Stimulated activated CD4-positive, alpha-beta T cell treated with anti-CD3 and anti-CD28 coated beads, TNF-alpha, amount 100 ng/mL, for 4 hours (primary cell): ENCODE data around the gene UPK3A.
A peak's percentile ranks its signal among the peaks of the same experiment; 100 is the strongest.
"Not testable (repeated sequence)": the region's sequence is repeated elsewhere in the genome, so short reads cannot be mapped to it uniquely, and the experiment has no call there.

Source experiments
- DNase-seq, 3 experiments: peaks; one replicate each; pipeline ENCODE4 v3.0.0-alpha.2; 2020; ENCODE audit warnings: low read depth in 3 of 3

Gene UPK3A

DNA sequence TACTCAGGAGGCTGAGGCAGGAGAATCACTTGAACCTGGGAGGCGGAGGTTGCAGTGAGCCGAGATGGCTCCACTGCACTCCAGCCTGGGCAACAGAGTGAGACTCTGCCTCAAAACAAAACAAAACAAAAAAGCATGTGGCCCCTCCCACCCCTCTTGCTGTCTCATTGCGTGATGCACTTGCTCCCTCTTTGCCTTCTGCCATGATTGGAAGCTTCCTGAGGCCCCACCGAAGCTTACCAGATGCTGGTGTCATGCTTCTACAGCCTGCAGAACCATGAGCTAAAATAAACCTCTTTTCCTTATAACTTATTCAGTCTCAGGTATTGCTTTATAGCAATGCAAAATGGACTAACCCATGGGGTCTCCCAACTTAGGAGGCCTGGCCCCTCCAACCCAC, 26.8 kb upstream of the UPK3A start:
- not testable (repeated sequence) for DNase-seq

DNA sequence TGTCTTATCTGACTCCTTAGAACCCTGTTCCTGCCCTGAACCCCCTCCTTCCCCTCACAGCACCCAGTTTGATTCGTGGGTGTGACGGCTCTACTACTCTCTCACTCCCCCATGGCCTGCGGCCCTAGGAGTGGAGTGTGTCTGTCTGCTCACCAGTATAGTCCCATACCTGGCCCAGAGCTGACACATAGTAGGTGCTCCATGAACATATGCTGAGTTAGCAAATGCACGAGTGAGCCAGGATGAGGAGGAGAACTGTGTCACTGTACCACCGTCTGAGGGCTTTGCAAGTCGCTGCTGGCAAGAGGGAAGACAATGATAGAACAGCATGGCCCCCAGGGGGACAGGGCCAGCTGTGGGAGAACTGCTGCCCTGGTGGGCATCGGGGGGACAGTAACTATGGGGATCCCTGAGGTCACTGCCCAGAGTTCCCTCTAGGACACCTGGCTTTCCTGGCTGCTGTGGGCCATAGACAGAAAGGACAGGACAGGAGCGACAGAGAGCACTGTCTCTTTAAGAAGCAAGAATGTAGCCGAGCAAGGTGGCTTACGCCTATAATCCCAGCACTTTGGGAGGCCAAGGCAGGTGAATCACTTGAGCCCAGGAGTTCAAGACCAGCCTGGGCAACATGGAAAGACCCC, 24.9 kb upstream of the UPK3A start:
- no peak for DNase-seq

DNA sequence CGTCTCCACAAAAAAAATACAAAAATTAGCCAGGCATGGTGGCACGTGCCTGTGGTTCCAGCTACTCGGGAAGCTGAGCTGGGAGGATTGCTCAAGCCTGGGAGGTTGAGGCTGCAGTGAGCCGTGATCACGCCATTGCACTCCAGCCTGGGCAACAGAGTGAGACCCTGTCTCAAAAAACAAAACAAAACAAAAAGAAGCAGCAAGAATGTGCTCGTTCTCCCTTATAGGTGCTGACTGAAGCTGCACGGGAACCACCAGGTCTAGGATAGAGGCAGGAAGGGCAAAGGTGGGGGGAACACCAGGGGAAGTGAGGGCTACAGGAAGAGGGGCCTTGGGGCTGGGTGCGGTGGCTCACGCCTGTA, 24.4 kb upstream of the UPK3A start:
- DNase-seq, result not testable (repeated sequence)

DNA sequence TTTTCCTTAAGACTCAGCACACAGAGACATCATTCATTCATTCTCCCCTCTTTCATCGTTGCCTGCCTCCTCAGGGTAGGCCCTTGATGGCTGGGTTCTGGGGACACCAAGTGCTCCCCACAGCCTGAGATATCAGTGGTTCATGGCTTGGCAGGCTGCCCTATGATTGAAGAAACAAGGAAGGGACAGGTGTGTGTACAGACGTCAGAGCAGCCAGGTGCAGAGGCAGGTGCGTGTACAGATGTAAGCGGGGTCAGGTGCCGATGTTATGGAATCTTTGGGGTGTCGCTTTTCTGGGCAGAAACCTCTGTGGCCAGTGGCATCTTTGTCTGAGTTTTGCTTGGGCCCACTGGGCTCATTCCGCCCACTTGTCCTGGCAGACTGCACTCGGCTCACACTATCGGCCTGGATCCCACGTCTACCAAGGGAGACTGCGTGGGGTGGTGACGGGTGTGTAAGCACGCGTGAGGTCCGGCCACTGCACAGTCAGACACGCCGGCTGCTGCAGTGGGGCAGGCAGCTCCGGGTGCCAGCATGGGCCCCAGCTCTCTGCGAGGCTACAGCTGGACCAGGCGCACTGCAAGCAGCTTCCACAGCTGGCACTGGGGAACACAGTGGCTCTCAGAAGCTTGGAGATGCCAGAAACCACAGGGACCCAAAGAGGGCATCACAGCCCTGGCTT, 23.2 kb upstream of the UPK3A start:
- no peak for DNase-seq

DNA sequence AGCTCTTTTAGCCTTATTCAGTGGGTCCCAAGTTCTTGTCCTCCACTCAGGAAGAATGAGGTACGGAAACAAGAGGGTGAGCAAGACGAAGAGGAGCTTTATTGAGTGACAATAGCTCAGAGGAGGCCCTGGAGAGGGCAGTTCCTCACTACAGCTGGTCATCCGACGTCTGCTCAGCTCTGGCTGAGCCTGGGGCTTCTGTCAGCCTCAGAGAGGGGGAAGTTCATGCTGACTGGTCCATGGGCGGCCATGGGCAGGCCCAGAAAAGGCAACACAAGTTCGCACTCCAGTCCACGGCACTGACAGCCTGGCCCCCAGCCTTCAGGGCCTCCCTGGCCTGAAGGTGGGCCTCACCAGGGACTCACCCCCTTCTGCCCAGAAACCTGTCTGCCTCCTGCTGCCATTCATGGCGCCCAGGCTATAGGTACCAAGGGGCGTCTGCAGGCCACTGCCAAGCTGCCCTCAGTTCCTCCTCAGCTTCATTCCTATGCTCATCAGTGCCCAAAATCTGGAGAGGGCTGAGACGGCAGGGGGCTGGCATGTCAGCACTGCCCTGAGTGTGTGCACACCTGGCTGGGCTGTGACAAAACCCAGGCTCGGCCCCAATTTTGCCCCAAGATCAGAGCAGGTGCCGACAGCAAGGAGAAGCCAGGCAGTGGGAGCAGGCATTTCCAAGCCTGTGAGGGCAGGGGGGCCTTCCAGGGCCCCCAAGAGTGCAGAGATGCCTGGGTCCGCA, 22.4 kb upstream of the UPK3A start:
- DNase-seq, result no peak

DNA sequence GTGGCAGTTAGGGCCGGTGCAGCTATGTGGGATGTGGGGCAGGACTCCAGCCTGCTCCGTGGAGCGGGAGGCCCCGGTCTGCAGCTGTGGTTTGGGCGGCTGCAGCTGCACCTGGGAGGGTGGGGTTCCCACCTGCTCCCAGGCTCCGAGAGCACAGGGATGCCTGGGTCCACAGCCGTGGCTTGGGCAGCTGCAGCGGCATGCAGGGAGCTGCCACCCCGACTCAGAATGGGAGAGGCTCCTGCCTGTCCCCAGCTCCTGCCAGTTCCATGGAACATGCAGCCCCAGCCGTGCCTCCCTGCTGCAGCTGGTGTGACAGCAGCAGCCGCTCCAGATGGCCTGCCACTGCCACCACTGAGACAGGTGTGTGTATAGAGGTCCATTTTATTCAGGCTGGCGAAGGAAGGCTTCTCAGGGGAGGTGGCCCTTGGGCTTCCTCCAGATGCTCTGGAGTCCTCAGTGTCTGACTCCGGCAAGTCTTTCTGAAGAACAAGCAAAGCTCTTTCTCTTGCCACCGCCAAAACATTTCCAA, 21.8 kb upstream of the UPK3A start:
- no peak for DNase-seq

DNA sequence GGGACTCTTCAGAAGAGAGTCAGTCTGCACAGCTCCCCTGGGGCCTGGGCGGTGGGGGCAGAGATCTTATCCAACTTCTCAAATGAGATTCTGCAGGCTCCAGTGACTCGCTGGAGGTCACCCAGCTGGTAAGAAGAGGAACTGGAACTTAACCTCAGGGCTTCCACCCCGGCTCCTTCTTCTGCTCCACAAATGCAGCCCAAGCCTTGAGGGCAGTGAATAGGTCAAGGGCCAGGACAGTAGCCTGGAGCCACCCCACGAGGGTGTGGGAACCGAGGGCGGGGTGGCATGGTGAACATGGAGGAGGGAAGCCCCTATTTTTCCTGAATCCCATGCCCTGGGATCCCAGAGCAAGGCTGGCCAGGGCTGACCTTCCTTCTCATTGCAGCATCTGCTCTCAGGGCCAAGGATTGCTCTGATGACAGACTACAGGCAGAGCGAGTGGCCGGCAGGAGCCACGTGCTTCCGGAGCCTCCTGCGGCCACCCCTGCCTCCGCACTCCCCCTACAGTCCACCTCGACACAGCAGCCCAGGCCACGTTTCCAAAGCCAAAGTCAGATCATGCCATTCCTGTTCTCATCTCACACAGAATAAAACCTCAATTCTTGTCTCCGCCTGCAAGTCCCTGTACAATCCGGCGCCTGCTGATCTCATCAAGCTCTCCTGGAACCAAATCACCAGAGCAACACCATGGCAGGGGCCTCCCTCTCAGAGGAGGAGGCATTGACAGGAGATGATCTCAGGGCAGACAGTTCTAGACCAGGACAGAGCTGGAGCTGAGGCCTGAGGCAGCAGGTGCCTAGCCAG, 21.1 kb upstream of the UPK3A start:
- DNase-seq, result no peak

DNA sequence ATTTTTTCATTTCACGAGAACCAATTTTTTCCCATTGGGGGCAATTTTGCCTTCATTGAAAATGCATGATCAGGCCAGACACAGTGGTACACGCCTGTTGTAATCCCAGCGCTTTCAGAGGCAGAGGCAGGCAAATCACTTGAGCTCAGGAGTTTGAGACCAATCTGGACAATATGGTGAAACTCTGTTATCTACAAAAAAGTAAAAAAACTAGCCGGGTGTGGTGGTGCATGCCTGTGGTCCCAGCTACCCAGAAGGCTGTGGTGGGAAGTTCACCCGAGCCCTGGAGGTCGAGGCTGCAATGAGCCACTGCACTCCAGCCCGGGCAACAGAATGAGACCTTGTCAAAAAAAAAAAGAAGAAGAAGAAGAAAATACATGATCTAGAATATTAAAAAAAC, 19.2 kb upstream of the UPK3A start:
- DNase-seq, result no peak

DNA sequence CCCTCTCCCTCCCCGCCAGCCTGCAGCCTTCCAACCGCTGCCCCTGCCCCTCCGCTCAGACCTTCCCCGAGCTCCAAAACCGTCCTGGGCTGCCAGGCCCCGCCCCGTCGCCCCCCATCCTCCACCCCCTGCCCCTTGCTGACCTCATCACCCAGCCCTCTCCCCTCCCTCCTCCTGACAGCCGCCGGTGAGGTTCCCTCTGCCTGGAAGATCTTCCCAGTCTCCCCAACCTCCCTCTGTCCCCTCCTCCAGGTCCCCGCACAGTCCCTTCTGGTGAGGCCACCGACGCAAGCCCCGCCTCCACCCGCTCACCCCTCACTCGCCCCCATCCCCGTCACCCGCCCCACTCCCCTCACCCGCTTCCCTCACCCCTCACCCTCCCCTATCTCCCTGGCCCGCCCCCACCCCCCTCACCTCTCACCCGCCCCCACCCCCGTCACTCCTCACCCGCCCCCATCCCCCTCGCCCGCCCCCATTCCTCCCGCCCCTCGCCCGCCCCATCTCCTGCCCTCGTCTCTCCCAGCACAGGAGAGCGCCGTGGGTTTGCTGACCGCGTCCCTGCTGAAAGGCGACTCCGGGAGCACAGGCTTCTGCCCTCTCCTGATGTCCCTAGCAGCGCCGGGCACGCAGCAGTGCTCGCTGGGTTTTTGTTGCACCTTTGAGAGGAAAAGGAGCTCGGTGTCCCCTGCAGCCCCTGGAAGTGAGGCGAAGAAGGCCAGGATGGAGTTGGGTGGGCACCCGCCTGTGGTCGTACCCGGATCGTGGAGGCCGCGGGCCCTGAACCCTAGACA, 16.4 kb upstream of the UPK3A start:
- DNase-seq, result peak in 1 of 3 experiments; percentile 5

DNA sequence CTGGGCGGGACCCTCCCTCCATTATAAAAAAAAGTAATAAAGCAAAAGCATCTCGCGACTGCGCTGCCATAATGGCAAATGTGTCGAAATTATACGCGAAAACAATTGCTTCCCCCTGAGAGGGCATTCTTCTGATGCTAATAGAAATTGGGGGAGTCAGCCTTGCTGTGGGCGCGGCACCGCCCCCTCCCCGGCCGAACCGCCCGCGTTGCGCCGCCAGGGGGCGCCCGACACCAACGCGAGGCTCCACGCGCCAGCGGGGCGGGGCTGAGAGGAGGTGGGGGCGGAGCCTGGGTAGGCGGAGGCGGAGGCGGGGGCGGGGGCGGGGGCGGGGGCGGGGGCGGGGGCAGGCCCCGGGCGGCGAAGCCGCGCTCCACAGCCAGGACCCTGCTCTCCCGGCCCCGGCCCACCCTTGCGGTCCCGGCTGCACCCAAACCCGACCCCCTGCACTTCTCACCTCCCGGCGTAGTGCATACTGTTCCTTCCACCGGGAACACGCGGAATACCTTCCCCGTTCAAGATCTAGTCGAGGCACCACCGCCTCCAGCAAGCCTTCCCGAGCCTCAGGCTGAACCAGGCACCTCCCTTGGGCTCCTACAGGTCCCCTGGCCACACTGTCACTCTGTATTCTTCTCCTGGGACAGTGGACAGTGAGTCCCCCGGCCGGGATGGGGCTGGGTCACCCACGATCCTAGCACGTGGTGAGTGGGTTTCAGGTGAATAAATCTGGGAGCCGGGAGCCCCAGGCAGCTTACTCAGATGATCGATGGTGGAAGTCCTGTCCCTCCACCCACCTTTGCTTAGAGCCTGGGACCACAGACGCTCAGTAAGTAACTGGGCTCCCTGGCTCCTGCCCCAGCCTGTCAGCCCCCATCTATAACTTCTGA, 15.5 kb upstream of the UPK3A start:
- DNase-seq, result peak; percentile 76 to 87 (median 82)

DNA sequence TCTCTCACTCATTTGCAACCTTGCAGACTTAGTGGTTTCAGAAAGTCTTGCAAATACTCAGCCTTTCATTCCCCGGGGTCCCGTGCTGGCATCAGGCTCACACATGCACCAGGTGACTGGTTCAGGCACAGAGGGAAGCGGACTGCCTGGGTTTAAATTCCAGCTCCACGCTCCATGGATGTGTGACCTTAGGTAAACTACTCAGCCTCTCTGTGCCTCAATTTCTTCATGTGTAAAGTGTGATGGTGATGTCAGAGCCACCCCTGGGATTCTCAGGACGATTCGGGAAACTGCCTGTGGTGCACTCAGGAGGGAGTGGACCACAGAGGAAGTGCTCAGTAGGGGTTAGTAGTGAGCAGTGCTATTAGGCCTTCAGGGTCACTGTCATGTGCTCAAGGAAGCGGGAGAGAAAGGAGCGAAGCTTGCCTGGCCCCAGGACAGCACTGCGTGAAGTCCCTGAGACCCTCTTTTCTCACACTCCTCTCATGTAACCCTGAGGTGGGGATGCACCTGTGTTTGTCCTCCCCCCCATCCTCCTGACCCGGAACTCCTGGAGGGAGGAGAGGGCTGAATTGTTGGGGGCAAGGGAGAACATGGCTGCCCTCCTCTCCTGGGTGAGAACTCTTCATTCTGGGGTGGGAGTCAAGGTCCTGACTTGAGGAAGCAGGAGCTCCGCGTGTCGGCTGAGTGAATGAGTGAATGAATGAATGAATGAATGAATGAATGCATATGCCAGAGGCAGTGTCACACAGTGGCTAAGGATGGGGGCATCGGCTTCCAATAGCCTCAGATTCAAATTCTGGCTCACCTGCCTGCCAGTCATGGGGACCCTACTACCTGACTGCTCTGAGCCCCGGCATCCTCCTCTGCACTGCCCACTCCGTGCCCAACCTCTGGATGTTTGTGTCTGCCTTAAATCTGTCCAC, 14.4 kb upstream of the UPK3A start:
- DNase-seq, result no peak

DNA sequence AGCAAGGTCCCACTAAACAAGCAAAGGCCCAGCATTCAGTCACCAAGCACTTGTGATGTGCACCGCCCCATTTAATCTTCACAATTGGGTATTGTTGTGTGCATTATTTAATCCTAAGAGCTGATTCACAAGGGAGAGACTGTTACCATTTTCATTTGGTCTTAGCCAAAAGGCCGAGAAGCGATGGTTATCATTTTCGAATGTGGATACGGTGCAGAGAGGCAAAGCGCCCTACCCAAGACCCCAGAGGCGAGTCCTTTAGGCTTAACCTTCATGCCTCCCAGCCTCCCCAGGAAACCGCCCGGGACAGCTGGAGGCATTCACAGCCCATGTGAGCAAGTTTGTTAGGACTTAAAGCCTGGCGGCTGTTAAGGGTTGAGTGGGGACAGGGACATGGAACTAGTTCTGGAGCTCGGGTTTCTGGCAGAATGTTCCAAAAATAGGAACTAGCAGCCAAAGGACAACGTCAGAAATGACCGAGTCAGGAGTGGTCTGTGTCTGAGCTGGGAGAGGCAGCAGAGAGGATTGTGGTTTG, 13.0 kb upstream of the UPK3A start:
- DNase-seq, result no peak

DNA sequence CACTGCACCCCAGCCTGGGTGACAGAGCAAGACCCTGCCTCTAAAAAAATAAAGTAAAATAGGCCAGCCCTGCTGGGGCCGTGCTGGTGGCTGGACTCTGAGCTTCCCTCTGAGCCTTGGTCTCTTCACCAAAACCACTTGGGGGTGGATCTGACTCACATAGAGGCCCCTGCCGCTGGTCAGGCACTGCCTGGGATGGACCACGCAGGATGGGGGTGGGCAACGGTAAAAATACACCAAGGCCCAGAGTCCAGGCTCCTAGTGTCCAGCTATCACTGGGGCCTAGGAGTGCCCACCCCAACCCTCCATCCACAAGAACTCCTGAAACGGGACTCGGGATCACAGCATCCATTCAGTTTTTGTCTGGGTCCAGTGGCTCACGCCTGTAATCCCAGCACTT, 12.3 kb upstream of the UPK3A start:
- no peak for DNase-seq

DNA sequence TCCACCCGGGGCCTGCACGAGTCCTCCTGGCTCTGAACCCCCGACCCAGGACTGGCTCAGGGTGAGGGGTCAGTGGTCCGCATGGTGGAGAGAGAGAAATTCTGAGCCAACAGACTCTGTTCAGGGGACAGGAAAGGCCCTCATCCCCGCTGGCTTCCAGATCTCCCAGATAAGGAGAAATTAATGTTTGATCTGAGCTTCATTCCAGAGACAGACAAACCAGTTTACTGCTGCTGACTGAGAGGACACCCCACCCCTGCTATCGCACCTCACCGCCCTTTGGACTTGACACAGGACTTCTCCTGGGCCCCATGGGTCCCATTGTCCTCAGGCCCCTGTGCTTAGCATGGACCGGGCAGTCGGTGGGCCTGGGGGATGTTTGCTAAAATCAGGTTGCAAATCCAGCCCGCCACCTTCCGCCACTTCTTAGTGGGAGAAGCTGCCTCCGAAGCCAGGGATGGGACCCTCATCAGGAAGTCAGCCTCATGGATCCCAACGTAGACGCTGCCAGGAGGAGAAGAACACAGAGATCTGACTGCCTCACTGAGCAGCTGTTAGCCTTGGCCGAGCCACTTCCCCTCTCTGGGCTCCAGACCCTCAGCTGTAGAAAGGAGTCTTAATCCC, 11.2 kb upstream of the UPK3A start:
- DNase-seq, result no peak

DNA sequence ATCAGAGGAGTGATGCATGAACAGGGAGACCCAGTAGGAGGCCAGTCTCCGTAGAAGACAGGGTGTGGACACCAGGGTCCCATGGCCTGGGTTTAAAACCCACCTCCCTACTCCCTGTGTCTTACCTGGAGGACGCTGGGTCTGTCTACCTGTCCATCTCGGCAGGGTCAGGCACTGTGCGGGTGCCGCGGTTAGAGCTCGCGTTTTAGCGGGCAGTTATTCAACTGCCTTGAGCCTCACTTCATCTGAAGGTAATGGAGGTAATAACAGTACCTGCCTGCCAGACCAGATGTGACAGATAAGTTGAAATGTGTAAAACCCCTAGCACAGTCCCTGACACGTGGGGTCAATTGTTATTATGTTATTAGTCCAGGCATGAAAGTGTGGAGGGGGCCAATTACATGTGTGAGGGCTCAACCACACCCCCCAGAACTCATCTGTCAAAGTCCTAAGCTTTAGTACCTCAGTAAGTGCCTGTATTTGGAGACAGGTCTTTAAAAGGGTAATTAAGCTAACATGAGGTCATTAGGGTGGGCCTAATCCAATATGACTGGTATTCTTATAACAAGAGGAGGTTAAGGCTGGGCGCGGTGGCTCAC, 8.1 kb upstream of the UPK3A start:
- no peak for DNase-seq

DNA sequence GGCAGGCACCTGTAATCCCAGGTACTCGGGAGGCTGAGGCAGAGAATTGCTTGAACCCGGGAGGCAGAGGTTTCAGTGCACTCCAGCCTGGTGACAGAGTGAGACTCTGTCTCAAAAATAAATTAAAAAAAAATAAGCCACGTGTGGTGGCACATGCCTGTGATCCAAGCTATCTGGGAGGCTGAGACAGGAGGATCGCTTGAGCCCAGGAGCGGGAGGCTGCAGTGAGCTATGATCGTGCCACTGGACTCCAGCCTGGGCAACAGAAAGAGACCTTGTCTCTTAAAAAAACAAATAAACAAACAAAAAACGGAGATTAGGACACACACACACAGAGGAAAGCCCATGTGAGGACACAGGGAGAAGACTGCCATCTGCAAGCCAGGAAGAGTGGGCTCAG, 7.0 kb upstream of the UPK3A start:
- DNase-seq, result not testable (repeated sequence)

DNA sequence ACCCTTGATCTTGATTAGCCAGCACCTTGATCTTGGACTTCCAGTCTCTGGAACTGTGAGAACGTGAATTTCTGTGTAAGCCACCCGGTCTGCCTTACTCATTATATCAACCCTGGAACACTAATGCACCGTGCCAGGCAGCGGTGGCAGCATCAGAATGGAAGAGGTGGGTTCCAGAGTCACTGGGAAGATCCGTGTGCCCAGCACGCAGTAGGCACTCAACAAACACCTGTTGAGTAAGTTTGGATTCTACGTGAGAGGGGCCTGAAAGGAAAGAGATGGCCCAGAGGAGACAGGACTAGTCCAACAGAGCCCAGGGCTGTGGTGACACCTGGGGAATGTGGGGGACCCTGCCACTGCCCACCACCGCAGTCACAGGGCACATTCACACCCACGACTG, 6.6 kb upstream of the UPK3A start:
- no peak for DNase-seq

DNA sequence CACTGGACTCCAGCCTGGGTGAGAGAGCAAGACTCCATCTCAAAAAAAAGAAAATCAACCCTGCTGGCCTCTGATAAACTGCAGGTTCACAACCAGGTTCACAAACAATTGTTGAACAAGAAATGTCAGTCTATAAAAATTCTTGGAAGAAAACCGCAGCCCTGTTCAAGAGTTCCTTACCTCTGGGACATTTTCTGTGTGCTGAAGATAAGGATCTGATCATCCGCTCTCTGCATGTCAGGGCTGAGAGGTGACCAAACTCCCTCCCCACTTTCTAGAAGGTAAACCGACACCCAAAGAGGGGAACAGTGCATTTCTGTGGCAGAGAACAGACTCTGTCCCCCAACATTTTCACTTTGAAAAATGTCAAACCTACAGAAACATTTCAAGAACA, 4.2 kb upstream of the UPK3A start:
- no peak for DNase-seq
